NCI-H345 treated with DMSO at 0.1 percent for 48 hours (cell line): ENCODE measurements around the gene GPR137C.

Source experiments
- DNase-seq: peaks from one replicate; lab custom pipeline; 2025; ENCODE audit not compliant: unreplicated experiment; lab: John Stamatoyannopoulos, UW

Gene GPR137C

GRCh38 chr14:52661314-52661713 lies 108.7 kb downstream of the GPR137C start:
- no peak for DNase-seq

DNA sequence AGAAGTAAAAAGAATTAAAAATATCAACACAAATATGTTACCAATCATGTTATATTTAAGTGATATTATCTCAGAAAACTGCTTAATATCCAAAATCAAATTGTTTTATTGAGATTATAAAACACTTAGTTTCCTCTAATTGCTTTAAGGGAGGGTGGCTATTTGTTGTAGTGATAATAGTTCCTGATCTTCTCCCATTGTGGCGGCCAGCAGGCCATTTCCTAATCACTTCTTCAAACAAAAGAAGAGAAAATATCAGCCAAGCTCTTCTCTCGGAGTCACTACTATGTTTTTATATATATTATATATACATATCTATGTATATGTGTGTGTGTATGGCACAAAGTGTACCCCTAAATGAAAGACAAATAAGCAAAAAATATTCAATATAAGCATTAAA lies 111.2 kb downstream of the GPR137C start:
- DNase-seq, result no peak

DNA sequence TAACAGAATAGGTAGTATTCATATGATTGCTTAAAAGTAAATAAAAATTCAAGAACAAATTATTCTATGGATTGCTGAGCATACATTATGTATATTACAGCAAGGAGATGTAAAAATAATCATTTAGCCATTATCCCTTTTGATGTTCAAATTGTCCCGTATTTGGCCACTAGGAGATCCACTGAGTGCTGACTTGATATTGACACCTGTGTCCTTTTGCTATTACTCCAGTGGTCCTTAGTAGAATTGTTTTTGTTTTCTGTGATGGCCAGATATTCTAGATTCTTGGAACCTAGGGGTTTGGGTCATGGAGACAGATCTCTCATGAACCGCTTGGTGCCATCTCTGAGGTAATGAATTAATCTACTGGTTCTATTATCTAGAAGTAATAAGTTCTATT lies 126.0 kb downstream of the GPR137C start:
- DNase-seq, result no peak

- DNase-seq, result no peak
Observed at GRCh38 chr14:52683985-52684520, 131.4 kb downstream of the GPR137C start.

DNA sequence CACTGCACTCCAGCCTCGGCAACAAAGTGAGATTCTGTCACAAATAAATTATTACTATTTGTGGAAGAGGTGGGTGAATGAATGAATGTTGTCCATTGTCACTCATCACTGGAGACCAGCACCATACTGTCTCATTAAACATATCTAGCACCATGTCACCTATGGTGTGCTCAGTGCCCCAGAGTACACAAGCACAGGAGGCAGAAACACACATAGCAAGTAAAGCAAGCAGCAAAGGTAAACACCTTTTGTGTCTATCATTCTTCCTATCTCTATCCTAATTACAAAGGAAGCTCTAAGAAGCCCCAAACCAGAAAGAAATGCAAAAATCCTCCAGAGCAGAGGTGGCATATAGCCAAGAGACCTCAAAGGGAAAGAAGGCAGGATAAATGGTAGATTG lies 133.5 kb downstream of the GPR137C start:
- no peak for DNase-seq
